ENCODE measurements around the gene BTAF1. TPM values are rescaled to one million over a fixed set of nuclear protein-coding genes. Genes with fewer than 3 reads are reported as not detected.

Gene BTAF1
- total RNA-seq, 4 donors from 2014 or later, result 46.6 to 215 (median 61.0) TPM

DNA sequence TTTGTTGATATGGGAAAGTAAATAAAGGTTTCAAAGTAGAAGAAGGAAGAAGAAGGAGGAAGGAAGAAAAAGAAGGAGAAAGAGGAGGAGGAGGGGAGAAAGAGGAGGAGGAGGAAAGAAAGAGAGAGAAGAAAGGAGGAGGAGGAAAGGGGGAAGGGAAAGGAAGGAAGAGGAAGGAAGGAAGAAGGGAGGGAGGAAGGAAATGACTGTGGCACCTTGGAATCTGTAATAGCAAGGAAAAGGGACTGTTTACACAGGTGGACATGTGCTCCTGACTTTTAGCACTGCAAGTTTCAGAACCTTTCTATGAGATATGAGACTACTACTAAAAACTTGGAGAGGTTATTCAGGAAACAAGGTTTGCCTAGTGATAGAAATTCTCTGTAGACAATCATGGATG is 153.2 kb downstream of the BTAF1 start:
- Histone ChIP-seq H3K4me1 (no peaks in the 10 kb centered on the region), H3K4me3 (no peak overlapping the region), H3K27ac (no peak overlapping the region), H3K27me3 (no peaks in the 10 kb centered on the region), H3K36me3 (peaks cover 22% of the 10 kb centered on the region), H3K9me3 (no peaks in the 10 kb centered on the region)
- TF ChIP-seq, protein P1, sequence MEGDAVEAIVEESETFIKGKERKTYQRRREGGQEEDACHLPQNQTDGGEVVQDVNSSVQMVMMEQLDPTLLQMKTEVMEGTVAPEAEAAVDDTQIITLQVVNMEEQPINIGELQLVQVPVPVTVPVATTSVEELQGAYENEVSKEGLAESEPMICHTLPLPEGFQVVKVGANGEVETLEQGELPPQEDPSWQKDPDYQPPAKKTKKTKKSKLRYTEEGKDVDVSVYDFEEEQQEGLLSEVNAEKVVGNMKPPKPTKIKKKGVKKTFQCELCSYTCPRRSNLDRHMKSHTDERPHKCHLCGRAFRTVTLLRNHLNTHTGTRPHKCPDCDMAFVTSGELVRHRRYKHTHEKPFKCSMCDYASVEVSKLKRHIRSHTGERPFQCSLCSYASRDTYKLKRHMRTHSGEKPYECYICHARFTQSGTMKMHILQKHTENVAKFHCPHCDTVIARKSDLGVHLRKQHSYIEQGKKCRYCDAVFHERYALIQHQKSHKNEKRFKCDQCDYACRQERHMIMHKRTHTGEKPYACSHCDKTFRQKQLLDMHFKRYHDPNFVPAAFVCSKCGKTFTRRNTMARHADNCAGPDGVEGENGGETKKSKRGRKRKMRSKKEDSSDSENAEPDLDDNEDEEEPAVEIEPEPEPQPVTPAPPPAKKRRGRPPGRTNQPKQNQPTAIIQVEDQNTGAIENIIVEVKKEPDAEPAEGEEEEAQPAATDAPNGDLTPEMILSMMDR (IDR thresholded peaks at IDR 0.05), result no peak
- no peak for TF ChIP-seq POLR2A (IDR thresholded peaks at IDR 0.05)
- TF ChIP-seq EP300 (IDR thresholded peaks at IDR 0.05), result no peak
- no peak for TF ChIP-seq POLR2AphosphoS5 (IDR thresholded peaks at IDR 0.05)
- no peak for DNase-seq (ENCODE audit: low spot score in 2 of 2)

DNA sequence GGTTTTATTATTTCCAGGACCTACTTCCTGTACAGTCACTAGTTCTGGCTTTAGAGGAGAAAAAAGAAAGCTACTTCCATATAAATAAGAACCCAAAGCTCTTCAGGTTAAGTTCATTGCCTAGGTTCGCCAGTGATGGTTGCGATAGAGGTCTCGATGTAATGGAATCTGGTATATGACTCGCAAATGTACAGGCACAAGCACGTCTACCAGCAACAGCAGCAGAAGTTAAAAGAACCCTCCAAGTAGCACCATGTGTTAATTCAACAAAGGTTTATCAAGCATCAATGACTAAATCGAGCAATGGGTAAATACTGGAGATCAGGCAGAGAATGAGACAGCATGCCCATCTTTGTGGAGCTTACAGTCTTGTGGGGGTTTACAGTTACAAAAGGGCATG is 155.4 kb downstream of the BTAF1 start:
- no peak for DNase-seq (ENCODE audit: low spot score in 2 of 2)
- no peaks in the 10 kb centered on the region for H3K4me1 ChIP-seq
- 91% methylated on average over 6 of the region's 6 CpGs for WGBS
- H3K27me3 ChIP-seq, result no peaks in the 10 kb centered on the region
- no peaks in the 10 kb centered on the region for H3K9me3 ChIP-seq
- no peak overlapping the region for H3K4me3 ChIP-seq
- no peak overlapping the region for H3K27ac ChIP-seq
- TF ChIP-seq POLR2A (IDR thresholded peaks at IDR 0.05) (no peak), POLR2AphosphoS5 (IDR thresholded peaks at IDR 0.05) (no peak), EP300 (IDR thresholded peaks at IDR 0.05) (no peak)
- TF ChIP-seq, protein P1 (IDR thresholded peaks at IDR 0.05), result no peak
- H3K36me3 ChIP-seq, result peaks cover 22% of the 10 kb centered on the region

Other genes starting within 250 kb of the BTAF1 start
- 10 to 100 TPM; 33.8 to 69.4 (median 47.0) TPM for gene TNKS2, start 125.3 kb upstream of the BTAF1 start, total RNA-seq
- gene FGFBP3, start 14.3 kb upstream of the BTAF1 start, total RNA-seq, result 1 to 10 TPM in 2 of 4 donors, under 1 TPM in 2; 0.23 to 1.0 (median 0.79) TPM